Left ventricle myocardium inferior (tissue), 1 donor: ENCODE results near the gene RPL19. TPM values are rescaled to one million over a fixed set of nuclear protein-coding genes. Genes with fewer than 3 reads are reported as not detected.

ENCODE experiments used
- DNase-seq: peaks from one replicate; pipeline ENCODE4 v3.0.0-alpha.2; 2020
- H3K27ac ChIP-seq: fragments of 200-600 bp; replicated peaks from 2 replicates; pipeline ENCODE4 v1.8.0; 2021
- H3K27me3 ChIP-seq: fragments of 200-600 bp; 2 replicates; pipeline ENCODE4 v1.8.0; 2021; ENCODE audit warnings: low read depth
- H3K36me3 ChIP-seq: fragments of 200-600 bp; 2 replicates; pipeline ENCODE4 v1.8.0; 2021
- H3K4me1 ChIP-seq: fragments of 200-600 bp; 2 replicates; pipeline ENCODE4 v1.8.0; 2021
- H3K4me3 ChIP-seq: fragments of 200-600 bp; 2 replicates; pipeline ENCODE4 v1.8.0; 2021; ENCODE audit warnings: mild to moderate bottlenecking, moderate library complexity
- H3K9me3 ChIP-seq: fragments of 200-600 bp; replicated peaks from 2 replicates; pipeline ENCODE4 v1.8.0; 2021
- intact Hi-C: fragments of 100-400 bp; cut with micrococcal nuclease; formaldehyde crosslinking; loops from one replicate; pipeline ENCODE4 v1.11.0; 2022
- total RNA-seq: library from RNA; stranded (reverse); fragmentation: NEBNext Ultra II Directional; extraction: Animal tissue kit (Norgen Biotek cat#: 25700); gene quantifications from one replicate; pipeline ENCODE4 v1.2.1, GENCODE V29; 2021
- TF ChIP-seq, protein P1 (sequence below): fragments of 200-600 bp; IDR thresholded peaks from 2 replicates; pipeline ENCODE4 v1.8.0; 2021; ENCODE audit warnings: antibody characterized with exemption, mild to moderate bottlenecking, borderline replicate concordance
- donor health status: DM: no; HTN: yes; CAD: no; lungs with severe emphysema.

The RPL19 gene
- total RNA-seq, 1 donor from 2014 or later = 944 TPM

DNA sequence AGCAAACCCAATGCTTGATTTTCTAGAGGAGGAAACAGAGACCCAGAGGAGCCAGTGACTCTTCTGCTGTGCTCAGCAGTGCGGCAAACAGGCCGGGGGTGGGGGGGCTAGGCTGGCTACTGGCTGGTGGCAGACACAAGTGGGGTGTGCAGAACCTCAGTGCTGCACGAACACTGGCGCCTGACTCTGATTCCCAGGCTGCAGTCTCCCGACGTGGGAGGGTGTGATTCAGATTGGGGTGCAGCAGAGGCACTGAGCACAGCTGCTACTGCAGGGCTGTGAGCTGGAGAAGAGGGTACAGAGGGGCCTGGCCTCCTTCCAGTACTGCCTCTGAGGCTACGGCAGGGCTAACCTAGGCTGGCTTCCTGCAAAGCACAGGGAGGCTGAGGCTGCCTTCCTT lies 8.1 kb downstream of the RPL19 start:
- peaks cover 22% of the 10 kb centered on the region for H3K36me3 ChIP-seq
- H3K27ac ChIP-seq = no peak overlapping the region
- H3K27me3 ChIP-seq = peaks cover 15% of the 10 kb centered on the region
- TF ChIP-seq, protein P1, sequence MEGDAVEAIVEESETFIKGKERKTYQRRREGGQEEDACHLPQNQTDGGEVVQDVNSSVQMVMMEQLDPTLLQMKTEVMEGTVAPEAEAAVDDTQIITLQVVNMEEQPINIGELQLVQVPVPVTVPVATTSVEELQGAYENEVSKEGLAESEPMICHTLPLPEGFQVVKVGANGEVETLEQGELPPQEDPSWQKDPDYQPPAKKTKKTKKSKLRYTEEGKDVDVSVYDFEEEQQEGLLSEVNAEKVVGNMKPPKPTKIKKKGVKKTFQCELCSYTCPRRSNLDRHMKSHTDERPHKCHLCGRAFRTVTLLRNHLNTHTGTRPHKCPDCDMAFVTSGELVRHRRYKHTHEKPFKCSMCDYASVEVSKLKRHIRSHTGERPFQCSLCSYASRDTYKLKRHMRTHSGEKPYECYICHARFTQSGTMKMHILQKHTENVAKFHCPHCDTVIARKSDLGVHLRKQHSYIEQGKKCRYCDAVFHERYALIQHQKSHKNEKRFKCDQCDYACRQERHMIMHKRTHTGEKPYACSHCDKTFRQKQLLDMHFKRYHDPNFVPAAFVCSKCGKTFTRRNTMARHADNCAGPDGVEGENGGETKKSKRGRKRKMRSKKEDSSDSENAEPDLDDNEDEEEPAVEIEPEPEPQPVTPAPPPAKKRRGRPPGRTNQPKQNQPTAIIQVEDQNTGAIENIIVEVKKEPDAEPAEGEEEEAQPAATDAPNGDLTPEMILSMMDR = no peak
- intact Hi-C loops = no loop called here
- no peak for DNase-seq
- H3K4me3 ChIP-seq = no peak overlapping the region
- H3K4me1 ChIP-seq = peaks cover 40% of the 10 kb centered on the region
- no peaks in the 10 kb centered on the region for H3K9me3 ChIP-seq

DNA sequence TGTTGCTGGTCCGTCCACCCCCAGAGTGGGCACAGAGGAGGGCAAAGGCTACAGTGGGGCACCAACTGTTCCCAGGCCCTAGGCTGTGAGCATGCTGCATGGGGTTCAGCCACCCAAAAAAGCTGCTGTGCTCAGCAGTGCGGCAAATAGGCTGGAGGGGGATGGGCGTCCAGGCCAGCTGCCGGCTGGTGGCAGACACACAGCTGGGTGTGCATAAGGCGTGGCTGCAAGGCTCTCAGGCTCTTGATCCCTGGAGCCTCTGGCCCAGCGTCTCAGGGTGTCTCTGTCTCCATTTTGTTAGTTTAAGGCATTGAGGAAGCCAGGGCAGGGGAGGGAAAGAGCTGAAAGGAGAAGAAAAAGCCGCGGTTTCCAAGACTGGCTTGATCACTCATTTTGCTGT lies 8.8 kb downstream of the RPL19 start:
- intact Hi-C loops = no loop called here
- Histone ChIP-seq H3K27me3 (peaks cover 19% of the 10 kb centered on the region), H3K27ac (peak overlapping the region; percentile 50), H3K4me3 (peak overlapping the region; percentile 66), H3K4me1 (peaks cover 38% of the 10 kb centered on the region), H3K36me3 (peaks cover 14% of the 10 kb centered on the region), H3K9me3 (no peaks in the 10 kb centered on the region)
- TF ChIP-seq, protein P1 = no peak
- DNase-seq = no peak

- H3K4me1 ChIP-seq = peaks cover 38% of the 10 kb centered on the region
- H3K27me3 ChIP-seq = peaks cover 21% of the 10 kb centered on the region
- no peaks in the 10 kb centered on the region for H3K9me3 ChIP-seq
- peaks cover 8% of the 10 kb centered on the region for H3K36me3 ChIP-seq
- DNase-seq = peak; percentile 69
- TF ChIP-seq, protein P1 = no peak
- peak overlapping the region; percentile 50 for H3K27ac ChIP-seq
- peak overlapping the region; percentile 66 for H3K4me3 ChIP-seq
- intact Hi-C loops = no loop called here
Observed at GRCh38 chr17:39209317-39210092, 9.4 kb downstream of the RPL19 start.

DNA sequence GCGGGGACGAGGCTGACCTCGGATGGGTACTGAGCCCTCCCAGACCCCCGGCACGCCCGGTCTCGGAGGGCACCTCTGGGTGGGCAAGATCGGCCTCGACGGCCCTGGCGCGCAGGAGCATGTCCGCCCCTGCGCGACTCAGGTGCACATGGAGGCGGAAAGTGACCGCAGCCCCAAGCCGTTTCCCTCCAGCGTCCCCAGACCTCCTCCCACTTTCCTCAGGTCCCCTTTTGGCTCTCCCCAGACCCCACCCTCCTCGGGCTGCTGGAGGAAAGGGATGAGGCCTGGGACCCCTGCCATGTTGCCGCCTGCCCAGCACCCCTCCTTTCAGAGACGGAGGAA lies 10.0 kb downstream of the RPL19 start:
- peak overlapping the region; percentile 50 for H3K27ac ChIP-seq

DNA sequence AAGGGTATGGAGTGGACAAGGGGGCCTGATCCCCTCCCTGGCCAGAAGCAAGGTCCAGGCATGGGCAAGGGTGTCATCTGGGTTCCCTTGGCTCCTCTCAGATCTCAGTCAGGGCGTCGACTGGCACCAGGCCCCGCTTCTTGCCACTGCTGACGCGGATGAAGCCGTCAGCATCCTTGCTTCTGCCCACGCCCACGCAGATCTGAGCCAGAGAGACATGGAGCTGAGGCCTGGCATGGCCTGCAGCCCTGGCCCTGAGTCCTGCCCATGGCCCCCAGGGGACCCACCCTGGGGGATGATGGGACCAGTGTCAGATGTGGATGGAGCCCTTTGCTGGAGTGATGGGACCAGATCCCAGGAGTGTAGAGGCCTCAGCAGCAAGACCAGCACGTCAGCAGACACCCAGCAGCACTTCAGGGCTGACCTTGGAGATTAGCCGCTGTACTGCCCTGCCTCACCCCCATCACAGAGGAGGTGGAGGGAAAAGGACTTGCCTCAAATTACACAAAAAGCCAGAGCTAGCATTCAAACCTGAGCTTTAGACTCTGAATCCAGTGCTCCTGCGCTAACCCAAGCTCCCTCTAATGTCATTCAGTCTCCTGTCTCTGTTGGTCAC lies 12.2 kb downstream of the RPL19 start:
- no peak for DNase-seq
- Histone ChIP-seq H3K4me3 (no peak overlapping the region), H3K27me3 (peaks cover 42% of the 10 kb centered on the region), H3K4me1 (peaks cover 38% of the 10 kb centered on the region), H3K9me3 (no peaks in the 10 kb centered on the region), H3K27ac (peak overlapping the region; percentile 23), H3K36me3 (no peaks in the 10 kb centered on the region)
- TF ChIP-seq, protein P1 = no peak
- intact Hi-C loops = no loop called here

More for the DNA sequence above, 10.0 kb downstream of the RPL19 start:
- DNase-seq = no peak
- peaks cover 38% of the 10 kb centered on the region for H3K4me1 ChIP-seq
- intact Hi-C loops = no loop called here
- H3K9me3 ChIP-seq = no peaks in the 10 kb centered on the region
- TF ChIP-seq, protein P1 = no peak
- H3K36me3 ChIP-seq = peaks cover 3% of the 10 kb centered on the region
- H3K4me3 ChIP-seq = peak overlapping the region; percentile 66
- peaks cover 22% of the 10 kb centered on the region for H3K27me3 ChIP-seq
